GM21717 (cell line): Measurements from ENCODE around the gene CAPG.

Source experiments
- ATAC-seq: cut with Tn5 transposase; IDR thresholded peaks from one replicate; pipeline ENCODE4 v1.9.1; 2021; ENCODE audit warnings: mild to moderate bottlenecking, moderate library complexity; ENCODE audit not compliant: unreplicated experiment

The CAPG gene

DNA sequence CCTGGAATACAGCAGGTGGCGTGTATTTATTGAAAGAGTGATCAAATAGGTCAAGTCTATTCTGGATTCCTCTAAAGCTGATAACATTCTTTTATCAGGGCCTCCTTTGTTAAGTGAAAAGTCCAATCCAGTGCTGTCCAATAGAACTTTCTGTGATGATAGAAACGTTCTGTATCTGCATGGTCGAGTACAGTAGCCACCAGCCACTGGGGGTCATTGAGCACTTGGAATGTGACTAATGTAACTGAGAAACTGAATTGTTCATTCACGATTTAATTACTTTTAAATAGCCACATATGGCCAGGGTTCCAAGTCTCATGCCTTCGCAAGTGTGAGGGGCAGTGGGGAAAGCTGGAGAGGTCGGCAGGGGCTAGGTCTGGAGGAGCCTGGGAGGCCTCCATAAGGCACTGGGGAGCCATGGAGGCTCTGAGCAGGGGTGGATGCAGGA is 28.9 kb upstream of the CAPG start:
- no peak for ATAC-seq

DNA sequence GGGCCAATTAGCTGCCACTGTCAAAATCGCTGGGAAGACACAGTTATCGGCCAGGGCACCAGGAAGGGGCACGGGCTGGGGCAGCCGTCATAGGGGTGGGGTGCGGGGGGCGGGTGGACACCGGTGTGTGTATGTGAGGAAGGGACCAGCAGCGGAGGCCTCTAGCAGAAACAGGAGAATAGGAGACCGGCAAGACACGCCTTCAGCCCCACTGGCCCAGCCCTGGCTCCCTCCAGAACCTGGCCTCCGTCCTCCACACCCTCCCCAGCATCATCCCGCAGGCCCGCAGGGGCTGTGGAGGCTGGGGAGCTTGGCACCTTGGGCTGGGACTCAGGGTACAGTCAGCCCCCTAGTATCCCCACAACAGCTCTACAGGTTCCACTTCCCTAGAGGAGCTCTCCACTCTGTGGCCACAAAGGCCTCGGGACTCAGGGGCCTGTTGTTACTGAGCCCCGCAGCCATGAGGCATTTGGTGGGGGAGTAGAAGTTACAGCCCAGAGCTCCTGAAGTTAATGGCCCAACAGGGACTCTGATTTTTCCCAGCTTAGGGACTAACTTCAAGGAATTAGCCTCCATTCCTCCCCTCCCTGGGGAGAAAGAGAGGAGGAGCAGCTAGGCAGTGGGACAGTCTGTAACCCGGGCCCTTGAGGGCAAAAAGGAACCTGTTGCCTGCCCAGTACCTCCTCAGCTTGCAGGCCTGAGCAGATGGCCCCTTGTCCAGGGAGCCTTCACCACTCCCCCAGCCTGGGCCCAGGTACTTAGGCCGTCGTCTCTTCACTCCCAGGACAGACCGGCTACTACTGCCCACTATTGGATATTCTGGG is 28.2 kb upstream of the CAPG start:
- ATAC-seq, result no peak

DNA sequence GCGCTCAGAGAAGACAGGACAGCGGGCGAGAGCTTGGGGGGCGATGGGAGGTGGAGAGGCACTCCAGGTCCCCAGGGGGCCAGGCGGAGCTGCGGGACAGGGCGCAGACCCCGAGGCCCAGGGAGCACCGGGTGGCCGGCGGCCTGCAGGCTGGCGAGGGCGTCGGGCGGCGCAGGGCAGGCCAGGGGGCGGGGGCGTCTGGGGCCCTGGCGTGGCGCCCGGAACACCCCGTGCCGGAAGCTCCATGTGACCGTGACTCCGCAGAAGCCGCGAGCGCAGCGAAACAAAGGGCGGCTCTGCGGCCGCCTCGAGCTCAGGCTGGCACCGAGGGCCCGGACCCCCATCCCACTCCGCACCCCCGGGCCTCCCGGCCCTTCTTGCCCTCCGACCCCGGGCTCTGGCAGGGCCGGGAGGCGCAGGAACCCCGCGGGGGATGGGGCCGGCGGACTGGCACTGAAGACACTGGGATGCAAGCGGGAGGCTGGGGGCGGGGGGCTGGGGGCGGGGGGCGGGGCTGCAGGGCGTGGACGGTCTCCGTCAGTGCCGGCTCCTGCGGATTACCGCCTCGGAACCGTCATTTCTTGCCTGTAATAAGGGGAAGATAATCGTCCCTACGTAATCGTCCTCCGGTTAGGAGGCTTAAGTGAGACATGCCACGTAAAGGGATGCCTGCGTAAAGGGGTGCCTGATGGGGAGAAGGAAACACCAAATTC is 27.5 kb upstream of the CAPG start:
- ATAC-seq, result peak; percentile 74

DNA sequence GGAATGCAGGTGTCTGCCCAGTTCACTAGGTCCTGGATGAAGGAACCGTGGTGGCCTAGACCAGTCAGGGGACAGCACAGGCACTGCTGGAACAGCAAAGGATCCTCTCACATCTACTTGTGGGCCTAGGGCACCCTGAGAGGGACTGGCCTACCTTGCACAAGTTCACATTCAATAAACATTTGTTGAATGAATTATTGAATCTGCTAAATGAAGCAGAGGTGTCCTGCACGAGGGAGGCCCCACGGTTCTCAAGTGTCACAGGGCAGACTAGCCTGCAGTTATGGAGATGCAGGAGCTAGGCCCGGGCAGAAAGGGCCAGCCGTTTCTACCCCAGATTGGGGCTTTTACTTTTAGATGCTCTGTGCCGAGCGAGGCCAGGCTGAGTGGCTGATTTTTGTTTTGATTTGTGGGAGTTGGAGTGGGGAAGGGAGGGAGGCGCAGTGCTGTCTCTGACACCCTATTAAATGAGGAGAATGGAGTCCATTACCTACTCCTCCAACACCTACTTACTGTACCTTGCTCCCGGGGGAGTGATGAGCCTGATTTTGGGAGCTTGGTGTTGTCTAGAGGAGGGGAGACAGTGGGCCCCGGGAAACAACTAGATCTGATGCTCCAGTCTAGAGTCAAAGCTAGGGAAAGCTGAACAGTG is 26.8 kb upstream of the CAPG start:
- ATAC-seq, result peak; percentile 2

DNA sequence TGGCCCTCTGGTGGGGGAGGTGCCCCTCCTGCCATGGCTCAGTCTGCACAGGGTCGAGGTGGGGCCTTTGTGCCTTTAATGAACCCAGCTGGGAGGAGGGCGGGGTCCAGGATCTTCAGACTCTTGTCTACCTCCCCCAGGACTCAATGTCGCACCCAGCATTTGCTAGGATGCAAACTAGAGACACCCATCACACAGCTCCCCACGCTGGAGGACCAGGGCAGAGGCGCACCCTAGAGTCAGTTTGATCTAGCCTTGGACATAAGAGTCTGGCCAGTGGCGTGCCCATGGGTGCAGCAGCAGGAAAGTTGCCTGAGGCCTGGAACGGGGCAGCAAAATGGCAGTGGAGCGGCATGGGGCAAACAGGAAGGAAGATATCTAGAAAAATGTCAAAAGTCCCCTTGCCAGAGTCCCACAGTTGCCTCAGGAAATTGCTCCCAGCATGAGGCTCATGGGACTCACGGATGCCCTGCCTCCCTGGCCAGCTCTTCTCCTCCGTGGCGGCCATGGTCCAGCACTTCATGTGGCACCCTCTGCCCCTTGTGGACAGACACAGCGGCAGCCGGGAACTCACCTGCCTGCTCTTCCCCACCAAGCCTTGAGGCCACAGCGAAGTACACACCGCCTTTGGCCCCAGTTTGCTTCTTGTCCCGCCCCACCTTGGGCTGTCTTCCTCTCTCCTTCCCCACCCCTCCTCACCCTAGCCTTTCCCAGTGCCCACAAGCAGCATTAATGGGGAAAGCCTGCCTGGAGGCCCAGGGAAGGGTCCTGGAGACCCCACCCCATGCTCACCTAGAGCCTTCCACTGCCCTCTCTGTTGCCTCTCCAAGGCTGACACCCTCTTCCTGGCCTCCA is 26.0 kb upstream of the CAPG start:
- no peak for ATAC-seq

DNA sequence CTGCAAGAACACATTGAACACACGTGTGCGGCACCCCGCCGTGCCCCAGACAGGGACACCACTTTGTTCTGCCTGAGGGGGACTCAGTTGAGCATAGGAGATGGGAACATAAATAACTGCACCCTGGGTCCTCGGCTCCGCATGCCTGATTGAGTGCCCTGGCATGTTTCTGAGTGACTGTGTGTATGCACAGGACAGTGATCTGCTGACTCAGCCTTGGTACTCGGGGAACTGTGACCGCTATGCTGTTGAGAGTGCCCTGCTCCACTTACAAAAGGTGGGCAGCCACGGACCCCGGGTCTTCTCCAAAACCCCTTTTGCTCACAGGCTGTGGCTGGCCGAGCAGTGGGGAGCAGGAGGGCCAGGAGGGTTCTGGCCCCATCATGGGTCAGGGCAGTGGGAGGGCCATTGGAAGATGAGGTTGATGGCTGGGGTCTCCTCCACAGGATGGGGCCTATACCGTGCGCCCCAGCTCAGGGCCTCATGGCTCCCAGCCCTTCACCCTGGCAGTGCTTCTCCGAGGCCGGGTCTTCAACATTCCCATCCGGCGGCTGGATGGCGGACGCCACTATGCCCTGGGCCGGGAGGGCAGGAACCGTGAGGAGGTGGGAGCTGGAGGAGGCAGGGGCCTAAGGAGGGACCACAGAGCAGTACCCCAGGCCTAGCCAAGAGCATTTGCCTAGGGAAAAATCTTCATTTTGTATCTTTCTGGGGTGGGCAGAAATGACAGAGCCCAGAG is 25.2 kb upstream of the CAPG start:
- ATAC-seq, result no peak

DNA sequence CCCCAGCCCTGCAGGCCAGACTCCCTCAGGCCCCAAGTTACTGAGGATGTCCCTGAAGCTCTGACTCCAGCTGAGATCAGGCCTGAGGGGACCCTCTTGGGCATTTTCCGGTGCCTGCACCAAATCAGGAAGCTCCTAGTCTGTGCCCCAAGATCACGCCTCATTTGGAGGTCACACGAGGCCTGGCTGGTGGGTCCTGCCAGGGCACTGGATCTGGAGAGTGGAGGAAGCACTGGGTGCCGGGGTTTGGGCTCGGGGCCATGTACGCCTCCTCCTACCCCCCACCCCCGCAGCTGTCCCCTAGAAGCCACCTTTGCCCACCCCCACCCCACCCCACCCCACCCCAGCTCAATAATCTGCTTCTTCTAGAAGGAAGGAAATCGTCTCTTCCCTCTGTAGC is 24.5 kb upstream of the CAPG start:
- no peak for ATAC-seq

DNA sequence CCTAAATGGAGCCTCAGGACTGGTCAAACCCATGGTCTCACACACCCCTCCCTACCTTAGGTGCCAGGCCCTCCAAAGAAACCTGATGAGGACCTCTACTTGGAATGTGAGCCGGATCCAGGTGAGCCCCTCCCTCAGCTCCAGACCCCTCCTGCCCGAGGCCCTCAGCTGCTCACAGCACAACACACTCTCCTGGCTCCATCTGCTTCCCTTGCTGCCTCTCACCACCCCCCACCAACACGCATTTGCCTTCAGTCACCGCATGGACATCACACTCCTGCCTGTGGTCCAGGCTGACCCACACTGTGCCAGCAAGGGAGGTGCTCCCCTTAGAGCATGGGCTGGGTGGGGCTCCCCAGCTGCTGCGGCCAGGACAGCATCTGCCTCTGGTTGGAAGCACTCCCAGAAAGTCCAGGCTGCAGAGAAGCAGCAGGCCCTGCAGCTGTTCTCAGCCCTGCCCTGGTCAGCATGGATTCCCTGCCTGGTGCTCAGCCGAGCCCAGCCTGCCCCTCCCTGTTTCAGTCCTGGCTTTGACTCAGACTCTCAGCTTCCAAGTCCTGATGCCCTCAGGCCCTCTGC is 23.4 kb upstream of the CAPG start:
- no peak for ATAC-seq

DNA sequence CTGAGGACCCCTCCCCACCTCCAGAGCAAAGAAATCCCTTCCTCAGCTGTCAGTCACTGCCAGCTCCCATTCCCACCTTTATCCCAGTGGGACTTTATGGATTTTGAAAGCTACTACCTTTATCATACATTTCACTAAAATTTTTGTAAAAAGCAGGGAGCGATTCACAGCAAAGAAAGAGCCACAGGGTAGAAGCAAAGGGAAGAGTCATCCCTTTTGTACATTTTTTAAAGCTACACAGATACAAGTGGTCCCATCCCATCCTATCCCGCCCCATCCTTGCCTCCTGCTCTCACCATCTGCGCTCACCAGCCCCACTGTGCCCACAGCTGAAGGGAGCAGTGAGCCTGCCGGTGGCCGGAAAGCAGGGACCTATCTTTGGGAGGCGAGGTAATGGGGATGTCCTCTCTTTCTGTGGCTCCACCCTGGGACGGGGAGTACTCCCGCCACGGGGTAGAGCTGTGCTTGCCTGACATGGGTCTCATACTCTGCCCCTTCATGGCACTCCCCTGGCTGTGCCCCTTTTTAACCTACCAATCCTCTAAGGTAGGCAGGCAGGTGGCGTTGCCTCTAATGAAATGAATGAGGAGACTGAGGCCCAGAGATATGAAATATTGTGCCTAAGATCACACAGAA is 21.5 kb upstream of the CAPG start:
- ATAC-seq, result no peak

DNA sequence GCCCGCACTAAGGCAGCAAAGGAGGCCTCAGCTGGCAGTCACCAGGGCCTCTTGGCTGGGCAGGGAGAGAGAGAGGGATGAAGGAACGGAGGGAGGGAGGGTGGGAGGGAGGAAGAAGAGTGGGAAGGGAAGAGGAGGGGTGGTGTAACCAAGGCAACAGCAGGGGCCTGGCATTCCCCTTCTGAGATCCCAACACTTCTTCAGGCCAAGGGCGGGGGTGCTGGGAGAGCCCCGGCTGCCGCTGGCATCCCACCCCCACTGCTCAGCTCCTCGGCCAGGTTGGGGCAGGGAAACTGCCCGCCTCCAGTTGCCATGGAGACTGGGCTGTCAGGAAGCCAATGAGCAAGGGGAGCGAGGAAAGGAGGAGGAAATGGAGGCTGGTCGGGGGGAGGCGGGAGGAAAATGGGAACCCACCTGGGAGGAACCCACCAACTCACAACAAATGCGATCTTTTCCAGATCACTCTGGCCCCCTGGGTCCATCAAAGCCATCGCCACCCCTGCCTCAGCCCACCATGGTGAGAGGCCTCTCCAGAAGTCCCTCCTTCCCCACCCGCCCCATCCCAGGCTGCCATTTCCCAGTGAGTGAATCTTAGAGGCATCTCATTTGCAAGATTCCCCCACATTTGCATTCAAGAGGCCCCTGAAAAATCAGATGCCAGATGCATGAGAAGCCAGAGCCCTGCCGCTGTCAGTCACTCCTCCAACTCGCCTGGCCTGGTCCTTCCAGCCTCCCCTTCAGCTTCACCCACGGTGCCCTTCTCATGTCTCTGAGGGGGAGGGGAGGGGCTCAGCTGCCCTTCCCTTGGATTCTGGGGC is 20.8 kb upstream of the CAPG start:
- ATAC-seq, result no peak

DNA sequence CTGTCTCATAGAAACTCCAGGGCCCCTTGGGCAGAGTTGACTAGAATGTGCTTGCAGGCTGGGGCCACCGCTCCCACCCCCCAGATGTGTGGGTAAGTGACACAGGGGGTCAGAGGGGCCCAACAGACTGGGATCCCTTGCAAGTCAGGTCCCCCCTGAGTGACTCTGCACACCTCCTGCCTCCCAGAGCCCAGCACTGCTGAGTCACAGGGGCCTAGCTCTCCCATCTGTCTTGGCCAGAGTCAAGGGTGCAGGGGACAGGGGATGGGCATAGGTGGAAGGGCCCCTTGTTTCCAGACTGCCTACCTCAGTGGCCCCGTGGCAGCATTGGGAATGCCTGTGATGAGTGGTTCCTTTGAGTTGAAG is 19.7 kb upstream of the CAPG start:
- ATAC-seq, result no peak

DNA sequence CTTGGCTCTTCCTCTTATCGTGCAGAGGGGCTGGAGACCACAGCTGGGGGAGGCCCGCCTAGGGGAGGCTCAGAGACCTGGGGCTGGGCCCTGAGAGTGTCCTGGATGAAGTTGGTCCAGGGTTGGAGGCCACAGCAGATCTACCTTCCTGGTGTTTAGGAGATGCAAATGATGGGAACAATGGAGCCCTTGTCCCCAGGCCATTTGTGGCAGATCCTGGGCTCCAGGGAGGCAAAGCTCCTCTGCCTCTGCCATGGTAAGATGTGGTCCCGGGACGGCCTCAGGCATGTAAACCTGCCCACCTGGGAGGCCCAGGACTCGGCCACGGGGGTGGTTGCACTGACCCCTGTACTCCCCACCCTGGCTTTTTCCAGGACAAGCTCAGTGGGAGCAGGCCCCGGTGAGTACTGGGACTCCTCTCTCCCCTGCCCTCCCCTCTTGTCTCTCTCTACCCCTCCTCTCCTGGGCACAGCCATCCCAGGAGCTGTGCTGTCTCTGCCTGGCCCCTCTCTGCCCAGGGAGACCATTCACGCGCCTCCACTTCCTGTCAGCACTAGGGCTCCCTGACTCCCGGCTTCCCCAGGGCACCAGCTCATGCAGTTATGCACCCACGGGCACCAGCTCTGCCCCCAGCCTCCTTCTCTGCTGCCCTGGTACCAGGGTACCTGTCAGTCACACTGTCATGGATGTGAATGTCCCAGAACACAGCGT is 19.2 kb upstream of the CAPG start:
- no peak for ATAC-seq

DNA sequence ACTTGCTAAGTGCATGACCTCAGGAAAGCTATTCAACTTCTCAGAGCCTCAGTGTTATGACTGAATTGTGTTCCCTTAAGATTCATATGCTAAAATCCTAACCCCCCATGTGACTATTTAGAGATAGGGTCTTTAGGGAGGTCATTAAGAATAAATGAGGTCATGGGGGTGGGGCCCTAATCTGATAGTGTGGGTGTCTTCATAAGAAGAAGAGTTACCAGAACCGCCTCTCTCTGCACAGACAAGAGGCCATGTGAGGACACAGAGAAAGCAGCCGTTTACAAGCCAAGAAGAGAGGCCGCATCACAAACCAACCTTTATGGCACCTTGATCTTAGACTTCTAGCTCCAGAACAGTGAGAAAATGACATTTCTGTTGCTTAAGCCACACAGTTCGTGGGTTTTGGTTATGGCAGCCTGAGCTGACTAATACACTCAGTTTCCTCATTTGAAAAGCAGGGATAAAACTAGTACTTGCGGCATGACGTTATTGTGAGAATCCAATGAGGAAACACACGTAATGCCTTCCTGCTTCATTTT is 18.2 kb upstream of the CAPG start:
- ATAC-seq, result no peak

DNA sequence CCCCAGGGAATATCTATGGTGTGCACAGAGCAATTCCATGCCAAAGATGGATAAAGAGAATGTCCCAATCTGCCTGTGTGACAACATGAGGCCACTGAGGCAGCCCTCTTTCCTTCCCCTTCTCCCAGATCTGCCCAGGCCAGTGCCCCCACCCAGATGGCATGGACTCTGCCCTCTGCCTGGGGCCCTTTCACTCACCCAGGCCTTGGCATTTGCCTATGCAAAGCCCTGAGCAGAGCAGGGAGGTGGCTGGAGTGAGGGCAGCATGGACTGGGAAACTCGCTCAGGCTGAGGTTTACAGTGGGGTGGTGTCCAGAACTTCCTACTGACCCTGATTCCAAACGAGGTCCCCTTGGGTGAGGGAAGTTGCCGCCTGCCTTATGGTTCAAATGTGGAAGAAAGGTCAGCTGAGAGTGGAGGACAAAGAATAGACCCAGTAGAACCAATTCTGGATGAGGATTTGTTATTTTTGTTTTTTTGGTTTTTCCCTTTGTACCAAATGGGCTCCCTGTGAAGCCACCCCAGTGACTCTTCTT is 17.2 kb upstream of the CAPG start:
- ATAC-seq, result no peak

DNA sequence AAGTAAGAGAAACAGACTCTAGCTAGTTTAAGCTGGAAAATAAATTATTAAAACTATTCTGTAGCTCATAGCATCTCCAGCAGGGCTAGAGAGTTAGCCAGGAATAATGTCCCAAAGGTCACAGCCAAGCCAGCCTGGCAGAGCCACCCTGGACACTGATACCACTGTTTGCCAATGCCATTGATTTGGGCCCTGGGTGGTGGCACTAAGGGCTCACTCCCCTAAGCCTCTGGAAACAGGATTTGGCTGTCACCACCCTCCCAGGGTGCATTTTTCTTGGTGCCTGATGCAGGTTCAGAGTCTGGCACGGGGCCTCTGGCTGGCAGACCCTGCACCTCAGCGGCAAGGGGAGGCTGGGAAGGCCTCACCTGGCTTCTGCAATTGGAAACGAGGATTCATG is 15.4 kb upstream of the CAPG start:
- no peak for ATAC-seq

DNA sequence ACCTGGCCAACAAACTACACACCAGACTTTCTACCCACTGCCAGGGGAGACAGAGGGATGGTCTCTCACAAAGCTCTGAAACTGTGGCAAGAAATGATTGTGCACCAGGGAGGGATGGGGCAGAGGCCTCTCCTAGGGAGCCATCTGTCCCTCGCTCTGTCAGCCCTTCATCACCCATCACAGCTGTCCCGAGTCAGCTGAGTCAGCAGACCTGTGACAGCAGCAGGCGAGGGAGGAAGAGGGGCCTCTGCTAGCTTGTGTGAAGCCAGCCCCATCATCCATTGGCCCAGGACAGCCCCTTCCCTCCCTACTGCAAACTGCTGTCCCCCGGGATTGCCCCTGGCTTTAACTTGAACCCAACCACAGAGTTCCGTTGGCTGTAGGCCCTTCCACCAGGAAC is 13.4 kb upstream of the CAPG start:
- ATAC-seq, result no peak

DNA sequence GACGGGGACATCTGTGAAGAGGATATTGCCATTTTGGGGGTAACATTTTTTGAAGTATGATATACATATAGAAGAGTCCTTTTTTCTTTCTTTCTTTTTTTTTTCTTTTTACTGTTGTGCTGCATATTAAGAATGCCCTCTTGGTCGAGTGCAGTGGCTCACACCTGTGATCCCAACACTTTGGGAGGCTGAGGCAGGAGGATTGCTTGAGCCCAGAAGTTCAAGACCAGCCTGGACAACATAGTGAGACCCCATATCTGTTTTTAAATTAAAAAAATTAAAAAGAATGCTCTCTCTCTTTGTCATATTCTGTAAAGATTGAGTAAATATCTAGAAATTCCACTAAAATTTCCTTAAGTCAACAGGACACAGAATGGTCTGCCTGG is 11.9 kb upstream of the CAPG start:
- no peak for ATAC-seq
